ENCODE results near the gene EGFL7.
"Not testable (repeated sequence)": the region's sequence is repeated elsewhere in the genome, so short reads cannot be mapped to it uniquely, and the experiment has no call there.

EGFL7 gene

GRCh38 chr9:136697146-136697820, 34.6 kb downstream of the EGFL7 start:
- DNase-seq (ENCODE audit: low spot score) = peak; percentile 54

GRCh38 chr9:136697821-136698526, 35.3 kb downstream of the EGFL7 start:
- peak; percentile 69 for DNase-seq (ENCODE audit: low spot score)

- no peak for DNase-seq (ENCODE audit: low spot score)
These were observed 36.0 kb downstream of the EGFL7 start for GRCh38 chr9:136698635-136699246.

- DNase-seq (ENCODE audit: low spot score) = peak; percentile 23
These were observed 37.6 kb downstream of the EGFL7 start for GRCh38 chr9:136700304-136700703.

GRCh38 chr9:136700959-136701667, 38.4 kb downstream of the EGFL7 start:
- DNase-seq (ENCODE audit: low spot score) = peak; percentile 50

GRCh38 chr9:136701668-136702053, 38.9 kb downstream of the EGFL7 start:
- DNase-seq (ENCODE audit: low spot score) = no peak

GRCh38 chr9:136703276-136703860, 40.7 kb downstream of the EGFL7 start:
- DNase-seq (ENCODE audit: low spot score) = no peak

- not testable (repeated sequence) for DNase-seq (ENCODE audit: low spot score)
These were observed 42.0 kb downstream of the EGFL7 start for GRCh38 chr9:136704741-136705140.

GRCh38 chr9:136705564-136705963, 42.8 kb downstream of the EGFL7 start:
- DNase-seq (ENCODE audit: low spot score) = no peak

- no peak for DNase-seq (ENCODE audit: low spot score)
These were observed 44.3 kb downstream of the EGFL7 start for GRCh38 chr9:136707011-136707410.

- no peak for DNase-seq (ENCODE audit: low spot score)
These were observed 45.3 kb downstream of the EGFL7 start for GRCh38 chr9:136707849-136708517.

GRCh38 chr9:136709454-136710109, 46.9 kb downstream of the EGFL7 start:
- DNase-seq (ENCODE audit: low spot score) = no peak

GRCh38 chr9:136710543-136710942, 47.8 kb downstream of the EGFL7 start:
- DNase-seq (ENCODE audit: low spot score) = no peak

GRCh38 chr9:136711219-136711648, 48.5 kb downstream of the EGFL7 start:
- DNase-seq (ENCODE audit: low spot score) = not testable (repeated sequence)

GRCh38 chr9:136711751-136712689, 49.3 kb downstream of the EGFL7 start, which contains the start of gene DIPK1B:
TSS of gene DIPK1B (plus strand) at chr9:136712572. CDS start at chr9:136712666, 94 bp downstream.
- no peak for DNase-seq (ENCODE audit: low spot score)

GRCh38 chr9:136712690-136713544, 50.2 kb downstream of the EGFL7 start:
- DNase-seq (ENCODE audit: low spot score) = no peak

GRCh38 chr9:136713550-136713949, 50.8 kb downstream of the EGFL7 start:
- DNase-seq (ENCODE audit: low spot score) = no peak

GRCh38 chr9:136714096-136714892, 51.6 kb downstream of the EGFL7 start:
- DNase-seq (ENCODE audit: low spot score) = no peak

All from kidney tubule cell (primary cell).